H54 (cell line): Measurements from ENCODE around the gene RPL5.
A peak's percentile ranks its signal among the peaks of the same experiment; 100 is the strongest.

Source experiments
- DNase-seq: peaks from one replicate; pipeline ENCODE4 v3.0.0; 2011; ENCODE audit warnings: low spot score, mixed read lengths; ENCODE audit not compliant: insufficient read length
- FAIRE-seq: peaks from 3 replicates; lab custom pipeline; 2011; peaks lifted over from hg19 to GRCh38; lab: Jason Lieb, UNC
- POLR2A ChIP-seq: IDR thresholded peaks from 2 replicates; pipeline ENCODE4 v1.6.1; 2011; ENCODE audit warnings: low read depth, mild to moderate bottlenecking, low read length

The RPL5 gene

DNA sequence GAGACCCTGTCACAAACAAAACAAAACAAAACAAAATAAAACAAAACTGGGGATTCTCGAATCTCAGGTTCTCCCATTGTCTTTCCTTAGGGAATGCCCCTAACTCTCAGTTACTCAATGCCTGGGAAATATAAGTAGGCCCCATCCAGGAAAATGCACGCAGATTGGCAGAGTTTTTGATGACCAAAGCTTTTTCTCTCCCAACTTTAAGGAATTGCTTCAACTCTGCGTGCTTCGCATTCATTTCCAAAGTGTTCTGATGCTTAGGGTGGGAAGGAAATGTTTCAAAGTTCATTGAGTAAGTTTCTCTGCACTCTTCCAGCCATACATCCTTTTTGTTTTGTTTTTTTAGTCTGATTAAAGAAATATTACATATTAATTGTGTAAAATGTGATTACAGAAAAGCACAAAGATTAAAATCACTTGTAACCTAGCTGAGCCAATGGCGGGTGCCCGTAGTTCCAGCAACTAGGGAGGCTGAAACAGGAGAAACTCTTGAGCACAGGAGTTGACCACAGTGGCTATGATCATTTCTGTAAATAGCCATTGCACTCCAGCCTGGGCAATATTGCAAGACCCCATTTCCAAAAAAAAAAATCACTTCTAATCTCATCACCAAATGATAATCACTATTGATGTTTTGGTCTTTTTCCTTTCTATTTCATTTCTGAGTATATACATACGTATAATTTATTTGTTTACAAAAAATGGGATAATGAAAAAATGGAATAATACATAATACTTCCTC, 28.5 kb upstream of the RPL5 start:
- no peak for TF ChIP-seq POLR2A
- DNase-seq = no peak
- FAIRE-seq = no peak

- FAIRE-seq = peak; percentile 96
- TF ChIP-seq POLR2A = no peak
- peak; percentile 49 for DNase-seq
Measured at GRCh38 chr1:92804721-92805201, 27.1 kb upstream of the RPL5 start.

DNA sequence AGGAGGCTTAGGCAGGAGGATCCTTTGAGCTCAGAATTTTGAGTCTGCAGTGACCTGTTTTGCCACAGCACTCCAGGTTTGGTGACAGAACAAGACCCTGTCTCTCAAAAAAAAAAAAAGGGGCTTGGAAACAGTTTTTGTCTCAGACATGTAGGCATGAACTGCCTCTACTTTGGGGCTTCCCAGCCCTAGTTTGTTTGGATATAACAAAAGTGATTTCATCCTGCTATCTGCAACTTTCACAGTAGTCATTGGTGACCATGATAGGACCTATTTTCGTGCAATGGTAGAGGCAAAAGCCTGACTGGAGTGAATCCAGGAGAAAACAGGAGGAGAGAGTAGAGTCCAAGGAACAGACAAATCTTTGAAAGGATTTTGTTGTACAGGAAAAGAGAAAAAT, 26.6 kb upstream of the RPL5 start:
- no peak for TF ChIP-seq POLR2A
- FAIRE-seq (no peak), DNase-seq (no peak)

GRCh38 chr1:92808381-92808780, 23.5 kb upstream of the RPL5 start:
- FAIRE-seq (no peak), DNase-seq (no peak)
- no peak for TF ChIP-seq POLR2A

DNA sequence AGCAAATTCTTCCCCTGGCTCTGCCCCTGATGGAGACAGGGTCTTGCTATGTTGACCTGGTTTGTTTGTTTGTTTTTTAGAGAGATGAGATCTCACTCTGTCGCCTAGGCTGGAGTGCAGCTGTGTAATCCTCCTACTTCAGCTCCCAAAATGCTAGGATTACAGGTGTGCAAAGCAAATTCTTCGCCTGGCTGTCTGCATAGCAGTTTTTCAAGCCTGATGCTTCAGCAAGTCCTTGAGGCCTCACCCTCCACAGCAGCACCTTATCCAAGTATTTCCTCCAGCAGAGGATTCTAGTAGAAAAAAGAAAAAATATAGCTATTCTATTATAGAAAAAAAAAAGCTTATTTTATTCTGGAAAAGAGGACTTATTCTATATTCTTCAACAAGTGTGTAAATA, 15.1 kb upstream of the RPL5 start:
- FAIRE-seq = no peak
- no peak for TF ChIP-seq POLR2A

GRCh38 chr1:92817137-92817697, 14.6 kb upstream of the RPL5 start:
- DNase-seq = no peak
- no peak for TF ChIP-seq POLR2A
- FAIRE-seq = no peak

More for the DNA sequence above, 15.1 kb upstream of the RPL5 start:
- no peak for DNase-seq

GRCh38 chr1:92817986-92818764, 13.7 kb upstream of the RPL5 start:
- DNase-seq (no peak), FAIRE-seq (no peak)
- no peak for TF ChIP-seq POLR2A

DNA sequence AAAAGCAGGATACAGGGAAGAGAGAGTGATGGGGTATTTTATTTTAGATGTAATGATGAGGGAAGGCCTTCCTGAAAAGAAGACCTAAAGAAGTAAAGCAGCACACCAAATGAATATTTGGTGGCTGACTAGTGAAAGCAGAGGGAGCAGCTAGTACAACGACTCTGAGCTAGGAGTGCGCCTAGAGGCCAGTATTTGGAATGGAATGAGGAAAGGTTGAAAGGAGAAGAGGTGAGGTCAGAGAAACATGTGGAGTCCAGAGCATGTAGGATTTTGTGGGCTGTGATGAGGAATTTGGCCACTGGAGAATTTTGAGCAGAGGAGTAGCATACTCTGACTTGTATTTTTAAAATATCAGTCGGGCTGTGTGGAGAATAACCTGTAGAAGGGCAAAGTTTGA, 11.8 kb upstream of the RPL5 start:
- FAIRE-seq (no peak), DNase-seq (no peak)
- TF ChIP-seq POLR2A = no peak

DNA sequence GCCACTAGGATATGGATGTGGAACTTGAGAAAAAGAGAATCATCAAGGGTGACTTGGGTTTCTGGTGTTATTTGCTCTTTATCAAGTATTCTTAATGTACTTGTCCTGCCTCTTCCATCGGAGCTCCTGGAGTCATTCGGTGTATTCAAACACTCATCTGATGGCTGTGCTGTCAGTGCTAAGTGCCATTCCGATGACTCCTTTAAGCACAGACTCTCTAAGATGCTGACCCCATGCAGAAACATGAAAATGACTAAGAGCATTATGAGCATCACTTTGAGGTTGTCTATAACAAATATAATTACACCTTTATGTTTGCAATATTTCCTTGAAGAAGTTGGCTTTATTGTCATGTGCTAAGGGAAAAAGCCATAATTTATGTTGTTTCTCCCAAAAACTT, 11.3 kb upstream of the RPL5 start:
- no peak for FAIRE-seq
- DNase-seq = no peak
- TF ChIP-seq POLR2A = no peak

GRCh38 chr1:92822879-92823278, 9.0 kb upstream of the RPL5 start:
- DNase-seq = no peak
- FAIRE-seq = no peak
- no peak for TF ChIP-seq POLR2A

DNA sequence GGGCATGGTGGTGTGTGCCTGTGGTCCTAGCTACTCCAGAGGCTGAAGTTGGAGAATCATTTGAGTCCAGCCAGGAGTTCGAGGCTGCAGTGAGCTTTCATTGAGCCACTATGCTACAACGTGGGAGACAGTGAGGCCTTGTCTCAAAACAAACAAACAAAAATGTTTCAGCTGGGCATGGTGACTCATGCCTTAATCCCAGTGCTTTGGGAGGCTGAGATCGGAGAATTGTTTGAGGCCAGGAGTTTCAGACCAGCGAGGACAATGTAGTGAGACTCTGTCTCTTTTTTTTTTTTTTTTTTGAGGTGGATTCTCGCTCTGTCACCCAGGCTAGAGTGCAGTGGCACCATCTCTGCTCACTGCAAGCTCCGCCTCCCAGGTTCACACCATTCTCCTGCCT, 5.0 kb upstream of the RPL5 start:
- TF ChIP-seq POLR2A = no peak
- FAIRE-seq (peak; percentile 67), DNase-seq (no peak)

- DNase-seq (no peak), FAIRE-seq (no peak)
- no peak for TF ChIP-seq POLR2A
Measured at GRCh38 chr1:92831368-92831761, 475 bp upstream of the RPL5 start.

- no peak for TF ChIP-seq POLR2A
- no peak for DNase-seq
- FAIRE-seq = no peak
Measured at GRCh38 chr1:92832537-92833114, 786 bp downstream of the RPL5 start.

GRCh38 chr1:92833840-92834239, 2.0 kb downstream of the RPL5 start:
- no peak for TF ChIP-seq POLR2A
- DNase-seq = no peak
- no peak for FAIRE-seq

- FAIRE-seq (no peak), DNase-seq (no peak)
- TF ChIP-seq POLR2A = no peak
Measured at GRCh38 chr1:92834617-92835016, 2.8 kb downstream of the RPL5 start.
